Esophagus muscularis mucosa (tissue), 3 donors: Measurements from ENCODE around the gene GALT.

Experiments
- POLR2A ChIP-seq: fragments of 450-650 bp; IDR thresholded peaks from one replicate; pipeline ENCODE4 v1.6.1; 2017; ENCODE audit warnings: antibody characterized with exemption, moderate library complexity, mild to moderate bottlenecking, low read depth
- TF ChIP-seq, protein P1 (sequence below), 3 experiments: fragments of 200-600 bp in 2 of 3; fragments of 450-650 bp in 1 of 3; sonication (generic) in 2 of 3; IDR thresholded peaks; one replicate each; pipeline ENCODE4 v1.5.1; 2017 to 2019; ENCODE audit warnings: antibody characterized with exemption in 3 of 3, mild to moderate bottlenecking in 2 of 3, moderate library complexity in 1 of 3

DNA sequence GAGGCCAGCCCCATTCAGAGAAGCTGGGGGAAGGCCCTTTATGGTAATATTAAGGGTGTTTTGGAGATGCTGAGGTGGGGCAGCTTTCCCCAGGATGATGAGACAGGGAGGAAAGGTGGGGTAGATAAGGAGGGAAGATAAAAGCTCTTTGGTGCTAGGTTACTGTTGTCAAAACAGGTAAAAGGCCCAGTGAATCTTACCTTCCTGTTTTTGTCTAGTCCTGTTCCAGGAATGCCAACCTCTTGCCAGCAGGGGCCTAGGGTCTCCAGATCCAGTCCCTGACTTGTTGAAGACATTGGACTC, 16.8 kb downstream of the GALT start:
- TF ChIP-seq, protein P1, sequence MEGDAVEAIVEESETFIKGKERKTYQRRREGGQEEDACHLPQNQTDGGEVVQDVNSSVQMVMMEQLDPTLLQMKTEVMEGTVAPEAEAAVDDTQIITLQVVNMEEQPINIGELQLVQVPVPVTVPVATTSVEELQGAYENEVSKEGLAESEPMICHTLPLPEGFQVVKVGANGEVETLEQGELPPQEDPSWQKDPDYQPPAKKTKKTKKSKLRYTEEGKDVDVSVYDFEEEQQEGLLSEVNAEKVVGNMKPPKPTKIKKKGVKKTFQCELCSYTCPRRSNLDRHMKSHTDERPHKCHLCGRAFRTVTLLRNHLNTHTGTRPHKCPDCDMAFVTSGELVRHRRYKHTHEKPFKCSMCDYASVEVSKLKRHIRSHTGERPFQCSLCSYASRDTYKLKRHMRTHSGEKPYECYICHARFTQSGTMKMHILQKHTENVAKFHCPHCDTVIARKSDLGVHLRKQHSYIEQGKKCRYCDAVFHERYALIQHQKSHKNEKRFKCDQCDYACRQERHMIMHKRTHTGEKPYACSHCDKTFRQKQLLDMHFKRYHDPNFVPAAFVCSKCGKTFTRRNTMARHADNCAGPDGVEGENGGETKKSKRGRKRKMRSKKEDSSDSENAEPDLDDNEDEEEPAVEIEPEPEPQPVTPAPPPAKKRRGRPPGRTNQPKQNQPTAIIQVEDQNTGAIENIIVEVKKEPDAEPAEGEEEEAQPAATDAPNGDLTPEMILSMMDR (IDR thresholded peaks at IDR 0.05) = no peak
- no peak for TF ChIP-seq POLR2A
